ENCODE measurements around the gene SLCO4A1. TPM values are rescaled to one million over a fixed set of nuclear protein-coding genes. Genes with fewer than 3 reads are reported as not detected.

Gene SLCO4A1
- total and polyA plus RNA-seq, 2 of the 4 experiments (the other 2 are of a cell fraction), result 0.72 to 1.1 TPM

DNA sequence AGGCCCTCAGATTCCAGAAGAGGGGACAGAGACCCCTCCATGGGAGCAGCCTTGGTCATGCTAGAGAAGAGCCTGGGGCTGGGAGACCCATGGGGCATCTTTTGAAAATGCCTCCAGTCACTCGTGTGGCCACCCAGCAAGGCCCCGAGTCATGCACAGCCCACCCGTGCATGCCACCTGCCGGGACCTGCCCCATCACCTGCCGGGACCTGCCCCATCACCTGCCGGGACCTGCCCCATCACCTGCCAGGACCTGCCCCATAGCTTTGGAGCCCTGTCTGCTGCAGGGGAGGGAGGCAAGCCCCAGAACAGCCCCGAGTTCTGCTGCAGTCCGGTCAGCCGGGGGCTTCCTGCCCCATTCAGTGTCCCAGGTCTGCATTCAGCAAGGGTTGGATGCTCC, 37.5 kb upstream of the SLCO4A1 start (continued):
- TF ChIP-seq CEBPB (IDR thresholded peaks at IDR 0.05; ENCODE audit: low read depth, low read length) (no peak), SMC3 (IDR thresholded peaks at IDR 0.05; ENCODE audit: low read depth, low read length) (no peak), POLR2A (IDR thresholded peaks at IDR 0.05; ENCODE audit: low read depth, low read length) (no peak), NFE2L2 (IDR thresholded peaks at IDR 0.05; ENCODE audit: low read depth, low read length) (no peak)

DNA sequence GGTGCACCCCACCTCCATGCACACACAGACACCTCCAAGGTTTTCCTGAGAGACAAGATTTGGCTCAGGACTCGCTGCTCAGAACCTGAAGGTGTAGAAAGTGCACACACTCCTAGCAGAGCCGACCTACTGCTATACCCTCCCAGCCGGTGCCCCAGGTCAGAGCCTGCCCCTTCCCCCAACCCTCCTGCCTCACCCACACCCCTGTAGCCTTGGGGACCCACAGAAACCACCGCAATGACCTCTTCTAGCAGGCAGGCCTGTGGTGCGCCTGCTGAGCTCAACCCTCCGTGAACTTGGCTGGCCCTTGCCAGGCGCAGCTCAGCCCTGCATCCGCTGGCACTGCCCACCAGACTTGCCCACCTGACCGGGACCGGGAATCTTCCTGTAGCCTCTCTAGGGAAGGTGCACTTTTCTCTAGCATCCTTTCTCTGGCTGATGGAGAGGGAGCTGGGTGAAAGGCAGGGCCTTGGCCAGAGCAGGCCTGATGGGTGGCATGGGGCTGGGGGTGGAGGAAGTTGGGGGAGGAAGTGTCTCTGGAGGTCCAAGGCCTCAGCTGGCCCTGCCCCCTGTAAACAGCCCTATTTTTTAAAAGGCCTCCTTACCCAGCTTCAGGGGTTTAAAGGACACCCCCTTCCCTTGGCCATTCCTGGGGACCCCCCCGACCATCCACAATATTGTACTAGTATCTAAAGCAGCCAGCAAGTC, 36.9 kb upstream of the SLCO4A1 start:
- Histone ChIP-seq H2BK15ac (ENCODE audit: low read depth, low read length) (no peak overlapping the region), H3K56ac (ENCODE audit: extremely low read depth, insufficient read depth, low read length) (no peak overlapping the region), H3K23ac (ENCODE audit: low read depth, low read length) (no peak overlapping the region), H2AFZ (replicated peaks; ENCODE audit: low read length, poor library complexity) (no peak overlapping the region), H3K27me3 (ENCODE audit: control insufficient read depth, insufficient read depth, low read length) (peaks cover 56% of the 10 kb centered on the region), H3K4me1 (ENCODE audit: control insufficient read depth, insufficient read depth, low read length) (no peaks in the 10 kb centered on the region), H3K14ac (replicated peaks; ENCODE audit: low read depth, low read length) (no peak overlapping the region), H3K4me3 (ENCODE audit: insufficient read depth, low read depth, low read length) (no peak overlapping the region), H3K27ac (ENCODE audit: insufficient read depth, low read length) (no peak overlapping the region), H3K4ac (ENCODE audit: low read depth, low read length) (no peak overlapping the region), H2AK9ac (replicated peaks; ENCODE audit: low read depth, low read length, poor library complexity) (no peak overlapping the region), H3K9ac (ENCODE audit: low read depth, low read length) (no peak overlapping the region), H3K18ac (ENCODE audit: low read depth, low read length) (no peak overlapping the region), H4K8ac (ENCODE audit: low read depth in 2 of 2, low read length in 2 of 2) (no peak overlapping the region), H3K9me1 (ENCODE audit: insufficient read depth, low read length) (no peaks in the 10 kb centered on the region), H2BK5ac (ENCODE audit: low read depth, low read length, poor library complexity, severe bottlenecking) (no peak overlapping the region), H2BK120ac (ENCODE audit: low read depth, low read length) (no peak overlapping the region), H4K20me1 (ENCODE audit: insufficient read depth, low read length) (no peaks in the 10 kb centered on the region), H2BK20ac (ENCODE audit: low read depth, low read length) (no peak overlapping the region), H4K91ac (ENCODE audit: insufficient read depth, low read depth, low read length) (no peak overlapping the region), H3K79me1 (ENCODE audit: low read depth in 1 of 2, low read length in 2 of 2) (no peaks in the 10 kb centered on the region), H2AK5ac (ENCODE audit: low read depth, low read length) (no peak overlapping the region), H3K36me3 (ENCODE audit: control insufficient read depth, insufficient read depth, low read length) (no peaks in the 10 kb centered on the region), H4K5ac (ENCODE audit: low read depth, low read length) (no peak overlapping the region), H3K4me2 (ENCODE audit: low read depth, low read length) (no peak overlapping the region), H3K9me3 (ENCODE audit: control insufficient read depth, insufficient read depth, low read length) (no peaks in the 10 kb centered on the region)
- intact Hi-C loops (cut with micrococcal nuclease), result no loop called here
- WGBS, 2 experiments (ENCODE audit: extremely low coverage in 2 of 2, insufficient read length in 1 of 2), result 88% methylated on average over 7 of the region's 11 CpGs; no CpG with 5 or more reads in 1 of the 2 experiments
- in situ Hi-C loops (cut with MboI; ENCODE audit: low sequenced_read_pairs), result loop anchor here (25.0 kb wide), 1 partner anchor 318 kb away; no protein-coding TSS in a partner anchor
- dilution Hi-C loops (cut with HindIII; ENCODE audit: low sequenced_read_pairs, unreplicated experiment), result no loop called here
- TF ChIP-seq MAZ (IDR thresholded peaks at IDR 0.05; ENCODE audit: borderline replicate concordance, low read depth, low read length), result no peak
- TF ChIP-seq RAD21 (IDR thresholded peaks at IDR 0.05; ENCODE audit: low read length), result no peak
- TF ChIP-seq SMC3 (IDR thresholded peaks at IDR 0.05; ENCODE audit: low read depth, low read length), result no peak
- no peak for TF ChIP-seq MXI1 (IDR thresholded peaks at IDR 0.05; ENCODE audit: borderline replicate concordance, low read depth, low read length)
- TF ChIP-seq, protein P1, sequence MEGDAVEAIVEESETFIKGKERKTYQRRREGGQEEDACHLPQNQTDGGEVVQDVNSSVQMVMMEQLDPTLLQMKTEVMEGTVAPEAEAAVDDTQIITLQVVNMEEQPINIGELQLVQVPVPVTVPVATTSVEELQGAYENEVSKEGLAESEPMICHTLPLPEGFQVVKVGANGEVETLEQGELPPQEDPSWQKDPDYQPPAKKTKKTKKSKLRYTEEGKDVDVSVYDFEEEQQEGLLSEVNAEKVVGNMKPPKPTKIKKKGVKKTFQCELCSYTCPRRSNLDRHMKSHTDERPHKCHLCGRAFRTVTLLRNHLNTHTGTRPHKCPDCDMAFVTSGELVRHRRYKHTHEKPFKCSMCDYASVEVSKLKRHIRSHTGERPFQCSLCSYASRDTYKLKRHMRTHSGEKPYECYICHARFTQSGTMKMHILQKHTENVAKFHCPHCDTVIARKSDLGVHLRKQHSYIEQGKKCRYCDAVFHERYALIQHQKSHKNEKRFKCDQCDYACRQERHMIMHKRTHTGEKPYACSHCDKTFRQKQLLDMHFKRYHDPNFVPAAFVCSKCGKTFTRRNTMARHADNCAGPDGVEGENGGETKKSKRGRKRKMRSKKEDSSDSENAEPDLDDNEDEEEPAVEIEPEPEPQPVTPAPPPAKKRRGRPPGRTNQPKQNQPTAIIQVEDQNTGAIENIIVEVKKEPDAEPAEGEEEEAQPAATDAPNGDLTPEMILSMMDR (conservative IDR thresholded peaks at IDR 0.05; ENCODE audit: low read depth, low read length), result no peak
- TF ChIP-seq MAFK (IDR thresholded peaks at IDR 0.05; ENCODE audit: low read depth, low read length), result no peak
- TF ChIP-seq FOS (IDR thresholded peaks at IDR 0.05; ENCODE audit: low read depth, low read length), result no peak
- no peak for TF ChIP-seq POLR2A (IDR thresholded peaks at IDR 0.05; ENCODE audit: low read depth, low read length)
- TF ChIP-seq RCOR1 (IDR thresholded peaks at IDR 0.05; ENCODE audit: insufficient replicate concordance, low read length), result no peak
- ChIA-PET CTCF (no interaction called here), POLR2A (ENCODE audit: unreplicated experiment) (no interaction called here)
- no peak for ATAC-seq (ENCODE audit: low read depth)
- BruUV-seq (replicated peaks), result no TSS peak
- DNase-seq, result no peak

All from IMR-90 (cell line).